Peyer's patch (tissue), 4 donors: ENCODE measurements around the gene PXDN.

ENCODE experiments used
- POLR2A ChIP-seq, 2 donors: fragments of 450-650 bp; IDR thresholded peaks; one replicate each; pipeline ENCODE4 v1.5.1; 2017; ENCODE audit warnings: antibody characterized with exemption in 2 of 2, mild to moderate bottlenecking in 2 of 2, moderate library complexity in 2 of 2
- TF ChIP-seq, protein P1 (sequence below), 6 experiments: fragments of 450-650 bp in 4 of 6; fragments of 200-600 bp in 2 of 6; sonication (generic) in 1 of 6; IDR thresholded peaks; one replicate each; pipeline ENCODE4 v1.5.1; 2017 to 2019; ENCODE audit warnings: antibody characterized with exemption in 6 of 6, mild to moderate bottlenecking in 3 of 6, moderate library complexity in 1 of 6

DNA sequence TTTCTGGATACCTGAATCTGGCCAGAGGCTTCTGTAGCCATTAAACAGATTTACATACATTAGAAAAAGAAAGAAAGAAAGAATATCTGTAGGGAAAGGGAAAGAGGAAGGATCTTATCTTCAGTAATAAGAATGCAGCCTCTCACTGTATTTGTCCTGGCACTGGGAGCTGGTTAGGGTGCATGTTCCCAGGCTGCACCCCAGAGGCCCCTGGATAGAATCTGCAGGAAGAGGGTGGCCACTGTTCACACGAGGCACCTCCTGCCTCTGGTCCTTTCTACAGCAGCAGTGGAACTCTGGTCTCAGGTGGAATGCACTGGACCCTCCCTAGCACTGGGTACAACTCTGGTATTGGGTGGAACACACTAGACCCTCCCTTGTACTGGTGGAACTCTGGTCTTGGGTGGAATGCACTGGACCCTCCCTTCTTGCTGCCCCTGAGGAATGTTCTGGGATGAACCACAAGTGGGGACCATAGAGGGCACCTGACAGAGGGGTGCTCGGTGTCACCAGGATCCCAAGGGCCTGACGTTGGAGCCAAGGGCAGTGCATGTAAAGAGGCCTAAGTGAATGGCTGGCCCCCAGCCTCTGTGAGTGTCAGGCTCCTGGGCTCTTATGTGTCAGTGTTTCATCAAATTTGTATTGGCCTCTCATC is 27.4 kb upstream of the PXDN start:
- TF ChIP-seq POLR2A (IDR thresholded peaks at IDR 0.05), result no peak
- TF ChIP-seq, protein P1, sequence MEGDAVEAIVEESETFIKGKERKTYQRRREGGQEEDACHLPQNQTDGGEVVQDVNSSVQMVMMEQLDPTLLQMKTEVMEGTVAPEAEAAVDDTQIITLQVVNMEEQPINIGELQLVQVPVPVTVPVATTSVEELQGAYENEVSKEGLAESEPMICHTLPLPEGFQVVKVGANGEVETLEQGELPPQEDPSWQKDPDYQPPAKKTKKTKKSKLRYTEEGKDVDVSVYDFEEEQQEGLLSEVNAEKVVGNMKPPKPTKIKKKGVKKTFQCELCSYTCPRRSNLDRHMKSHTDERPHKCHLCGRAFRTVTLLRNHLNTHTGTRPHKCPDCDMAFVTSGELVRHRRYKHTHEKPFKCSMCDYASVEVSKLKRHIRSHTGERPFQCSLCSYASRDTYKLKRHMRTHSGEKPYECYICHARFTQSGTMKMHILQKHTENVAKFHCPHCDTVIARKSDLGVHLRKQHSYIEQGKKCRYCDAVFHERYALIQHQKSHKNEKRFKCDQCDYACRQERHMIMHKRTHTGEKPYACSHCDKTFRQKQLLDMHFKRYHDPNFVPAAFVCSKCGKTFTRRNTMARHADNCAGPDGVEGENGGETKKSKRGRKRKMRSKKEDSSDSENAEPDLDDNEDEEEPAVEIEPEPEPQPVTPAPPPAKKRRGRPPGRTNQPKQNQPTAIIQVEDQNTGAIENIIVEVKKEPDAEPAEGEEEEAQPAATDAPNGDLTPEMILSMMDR (IDR thresholded peaks at IDR 0.05), result no peak
